ENCODE data around the gene EIPR1. TPM values are rescaled to one million over a fixed set of nuclear protein-coding genes. Genes with fewer than 3 reads are reported as not detected.
A peak's percentile ranks its signal among the peaks of the same experiment; 100 is the strongest.

The EIPR1 gene
- total and polyA plus RNA-seq, 9 donors: 6.6 to 16.6 (median 8.9) TPM

- peak; percentile 69 to 89 (median 79) for DNase-seq
- no peaks in the 10 kb centered on the region for H3K9me3 ChIP-seq
- WGBS, 3 donors: 37 to 39% (median 37%) methylated on average over 34 of the region's 34 CpGs
- intact Hi-C loops (cut with DNase I): no loop called here
- H3K27me3 ChIP-seq: no peaks in the 10 kb centered on the region
- no peaks in the 10 kb centered on the region for H3K4me1 ChIP-seq (ENCODE audit: insufficient read depth)
- H3K36me3 ChIP-seq: no peaks in the 10 kb centered on the region
- H3K4me3 ChIP-seq: no peak overlapping the region
- no peak for TF ChIP-seq EP300 (IDR thresholded peaks at IDR 0.05)
- TF ChIP-seq CTCF (IDR thresholded peaks at IDR 0.05): peak; percentile 52 to 89 (median 84)
- no peak overlapping the region for H3K27ac ChIP-seq
These were observed 73.8 kb downstream of the EIPR1 start for GRCh38 chr2:3303583-3304406.

- Histone ChIP-seq H3K9me3 (no peaks in the 10 kb centered on the region), H3K27me3 (no peaks in the 10 kb centered on the region), H3K4me1 (ENCODE audit: insufficient read depth) (no peaks in the 10 kb centered on the region), H3K27ac (no peak overlapping the region), H3K4me3 (no peak overlapping the region), H3K36me3 (no peaks in the 10 kb centered on the region)
- intact Hi-C loops (cut with DNase I): no loop called here
- DNase-seq: no peak
- TF ChIP-seq POLR2A (IDR thresholded peaks at IDR 0.05): no peak
- TF ChIP-seq EP300 (IDR thresholded peaks at IDR 0.05): no peak
- TF ChIP-seq CTCF (IDR thresholded peaks at IDR 0.05): no peak
- 65 to 75% (median 68%) methylated on average over 25 of the region's 25 CpGs for WGBS, 3 donors
These were observed 74.7 kb downstream of the EIPR1 start for GRCh38 chr2:3302751-3303582.

- TF ChIP-seq EP300 (IDR thresholded peaks at IDR 0.05) (no peak), CTCF (IDR thresholded peaks at IDR 0.05) (no peak), POLR2A (IDR thresholded peaks at IDR 0.05) (no peak)
- Histone ChIP-seq H3K27me3 (no peaks in the 10 kb centered on the region), H3K4me3 (no peak overlapping the region), H3K9me3 (no peaks in the 10 kb centered on the region), H3K27ac (no peak overlapping the region), H3K4me1 (ENCODE audit: insufficient read depth) (no peaks in the 10 kb centered on the region), H3K36me3 (no peaks in the 10 kb centered on the region)
- WGBS, 3 donors: 96 to 98% (median 97%) methylated on average over 10 of the region's 10 CpGs
- intact Hi-C loops (cut with DNase I): no loop called here
- no peak for DNase-seq
These were observed 75.2 kb downstream of the EIPR1 start for GRCh38 chr2:3302421-3302750.

- Histone ChIP-seq H3K4me1 (ENCODE audit: insufficient read depth) (no peaks in the 10 kb centered on the region), H3K27me3 (no peaks in the 10 kb centered on the region), H3K27ac (no peak overlapping the region), H3K4me3 (no peak overlapping the region), H3K36me3 (no peaks in the 10 kb centered on the region), H3K9me3 (no peaks in the 10 kb centered on the region)
- no peak for DNase-seq
- no peak for TF ChIP-seq CTCF (IDR thresholded peaks at IDR 0.05)
- TF ChIP-seq POLR2A (IDR thresholded peaks at IDR 0.05): no peak
- TF ChIP-seq EP300 (IDR thresholded peaks at IDR 0.05): no peak
- WGBS, 3 donors: 86 to 91% (median 90%) methylated on average over 6 of the region's 6 CpGs
- intact Hi-C loops (cut with DNase I): no loop called here
These were observed 76.6 kb downstream of the EIPR1 start for GRCh38 chr2:3301001-3301400.

Data from ovary (tissue), 9 donors.